ENCODE measurements around the gene DNAJC5G.
A peak's percentile ranks its signal among the peaks of the same experiment; 100 is the strongest.

Gene DNAJC5G

GRCh38 chr2:27275211-27276150 lies at the start of gene DNAJC5G:
DNAJC5G (plus strand) TSS chr2:27275433; CDS start chr2:27276729, 1,296 bp downstream.
- DNase-seq: no peak

- no peak for DNase-seq
These were observed 49.7 kb upstream of the DNAJC5G start for GRCh38 chr2:27225526-27225925.

GRCh38 chr2:27227501-27227900 lies 47.7 kb upstream of the DNAJC5G start:
- no peak for DNase-seq

- no peak for DNase-seq
These were observed 43.3 kb upstream of the DNAJC5G start for GRCh38 chr2:27231921-27232320.

- DNase-seq: no peak
These were observed 41.9 kb upstream of the DNAJC5G start for GRCh38 chr2:27233341-27233740.

GRCh38 chr2:27236136-27236535 lies 39.1 kb upstream of the DNAJC5G start:
- no peak for DNase-seq

- DNase-seq: no peak
These were observed 38.6 kb upstream of the DNAJC5G start for GRCh38 chr2:27236626-27237025.

GRCh38 chr2:27237341-27237945 lies 37.8 kb upstream of the DNAJC5G start:
- DNase-seq: no peak

- no peak for DNase-seq
These were observed 36.3 kb upstream of the DNAJC5G start for GRCh38 chr2:27238976-27239375.

GRCh38 chr2:27240406-27240805 lies 34.8 kb upstream of the DNAJC5G start:
- DNase-seq: no peak

- no peak for DNase-seq
These were observed 33.2 kb upstream of the DNAJC5G start for GRCh38 chr2:27241761-27242613.

GRCh38 chr2:27242614-27242951 lies 32.6 kb upstream of the DNAJC5G start:
- DNase-seq: no peak

- DNase-seq: no peak
These were observed 31.7 kb upstream of the DNAJC5G start for GRCh38 chr2:27243391-27244130.

GRCh38 chr2:27245116-27245515 lies 30.1 kb upstream of the DNAJC5G start:
- DNase-seq: no peak

- no peak for DNase-seq
These were observed 29.6 kb upstream of the DNAJC5G start for GRCh38 chr2:27245626-27246025.

- no peak for DNase-seq
These were observed 27.3 kb upstream of the DNAJC5G start for GRCh38 chr2:27247893-27248292.

GRCh38 chr2:27249159-27249890 lies 25.9 kb upstream of the DNAJC5G start:
- no peak for DNase-seq

GRCh38 chr2:27249891-27250651 lies 25.2 kb upstream of the DNAJC5G start:
- DNase-seq: peak; percentile 21

GRCh38 chr2:27250652-27251379 lies 24.4 kb upstream of the DNAJC5G start:
- no peak for DNase-seq

GRCh38 chr2:27251766-27252165 lies 23.5 kb upstream of the DNAJC5G start:
- no peak for DNase-seq
